Panc1 (cell line): ENCODE results near the gene CUL1. TPM values are rescaled to one million over a fixed set of nuclear protein-coding genes. Genes with fewer than 3 reads are reported as not detected.

Experiments
- ATAC-seq: fragments of 200-7000 bp; cut with Tn5 transposase; 2 replicates; pipeline ENCODE4 v1.9.1; 2020; ENCODE audit warnings: mild to moderate bottlenecking, moderate library complexity
- BruUV-seq: library from RNA; stranded (reverse); fragments of 400-500 nt; replicated peaks from 2 replicates; lab custom pipeline; 2021; lab: Mats Ljungman, UMichigan
- CTCF ChIA-PET: fragments of 300-600 bp; sonication (Branson Sonifier 250); formaldehyde crosslinking; loops from one replicate; lab custom pipeline; 2022; ENCODE audit warnings: antibody characterized with exemption; lab: Charles Lee
- POLR2A ChIA-PET: fragments of 300-600 bp; sonication (Branson Sonifier 250); formaldehyde crosslinking; loops from one replicate; lab custom pipeline; 2022; ENCODE audit warnings: antibody characterized with exemption; lab: Charles Lee
- DNase-seq: peaks from one replicate; pipeline ENCODE4 v3.0.0-alpha.2; 2010; ENCODE audit warnings: low read depth, low spot score
- H3K27ac ChIP-seq: 2 replicates; pipeline ENCODE4 v1.5.1; 2011; ENCODE audit warnings: mild to moderate bottlenecking, low read length, inconsistent platforms
- H3K27me3 ChIP-seq: fragments of 200-500 bp; sonication (Bioruptor generic); 2 replicates; pipeline ENCODE4 v1.6.0; 2014; ENCODE audit warnings: low read length, inconsistent platforms; ENCODE audit not compliant: control insufficient read depth, insufficient read depth
- H3K36me3 ChIP-seq: fragments of 200-500 bp; sonication (Bioruptor generic); 2 replicates; pipeline ENCODE4 v1.5.1; 2014; ENCODE audit warnings: inconsistent platforms, mild to moderate bottlenecking, low read length, moderate library complexity; ENCODE audit not compliant: control insufficient read depth, insufficient read depth
- H3K4me1 ChIP-seq: 2 replicates; pipeline ENCODE4 v1.5.1; 2011; ENCODE audit warnings: inconsistent platforms, mild to moderate bottlenecking, low read length, moderate library complexity; ENCODE audit not compliant: control insufficient read depth, insufficient read depth
- H3K4me3 ChIP-seq, 2 experiments: 2 replicates each; pipeline ENCODE4 v1.5.1; 2011 to 2012; ENCODE audit warnings: low read depth in 2 of 2, low read length in 2 of 2, mild to moderate bottlenecking in 2 of 2, inconsistent platforms in 1 of 2, moderate library complexity in 1 of 2
- H3K9me3 ChIP-seq: fragments of 200-500 bp; sonication (Bioruptor generic); 2 replicates; pipeline ENCODE4 v1.5.1; 2014; ENCODE audit warnings: low read depth, mild to moderate bottlenecking, inconsistent platforms, low read length, moderate library complexity; ENCODE audit not compliant: control insufficient read depth, insufficient read depth
- POLR2AphosphoS5 ChIP-seq: IDR thresholded peaks from 2 replicates; pipeline ENCODE4 v1.6.1; 2012; ENCODE audit warnings: mild to moderate bottlenecking, low read depth, low read length, moderate library complexity
- SIN3A ChIP-seq: IDR thresholded peaks from 2 replicates; pipeline ENCODE4 v1.6.1; 2012; ENCODE audit warnings: low read depth, mild to moderate bottlenecking, low read length, moderate library complexity, borderline replicate concordance; ENCODE audit not compliant: insufficient read depth
- TCF7L2 ChIP-seq: IDR thresholded peaks from 2 replicates; pipeline ENCODE4 v1.6.1; 2011; ENCODE audit warnings: mild to moderate bottlenecking, low read depth, low read length, inconsistent platforms
- in situ Hi-C: cut with HindIII; loops from 2 replicates; pipeline ENCODE4 v1.10.0; 2016; ENCODE audit warnings: low sequenced_read_pairs, low pct_unique_long_range_greater_than_20kb
- intact Hi-C: fragments of 100-400 bp; cut with micrococcal nuclease; formaldehyde crosslinking; loops from one replicate; pipeline ENCODE4 v1.10.0; 2022; ENCODE audit not compliant: unreplicated experiment
- total RNA-seq: library from RNA; stranded (reverse); gene quantifications from one replicate; pipeline ENCODE4 v1.2.1, GENCODE V29; 2021; ENCODE audit not compliant: unreplicated experiment
- TF ChIP-seq, protein P1 (sequence below), 2 experiments: IDR thresholded peaks; 2 replicates each; pipeline ENCODE4 v1.6.1; 2011 to 2012; ENCODE audit warnings: low read depth in 2 of 2, control low read depth in 1 of 2, low read length in 1 of 2, mild to moderate bottlenecking in 1 of 2, moderate library complexity in 1 of 2; ENCODE audit not compliant: insufficient read depth in 1 of 2
- TF ChIP-seq, protein P2 (sequence below): fragments of 450-650 bp; IDR thresholded peaks from 2 replicates; pipeline ENCODE4 v1.5.1; 2017; ENCODE audit warnings: mild to moderate bottlenecking

Gene CUL1
- total RNA-seq, 1 experiment from 2014 or later, result 60.6 TPM

DNA sequence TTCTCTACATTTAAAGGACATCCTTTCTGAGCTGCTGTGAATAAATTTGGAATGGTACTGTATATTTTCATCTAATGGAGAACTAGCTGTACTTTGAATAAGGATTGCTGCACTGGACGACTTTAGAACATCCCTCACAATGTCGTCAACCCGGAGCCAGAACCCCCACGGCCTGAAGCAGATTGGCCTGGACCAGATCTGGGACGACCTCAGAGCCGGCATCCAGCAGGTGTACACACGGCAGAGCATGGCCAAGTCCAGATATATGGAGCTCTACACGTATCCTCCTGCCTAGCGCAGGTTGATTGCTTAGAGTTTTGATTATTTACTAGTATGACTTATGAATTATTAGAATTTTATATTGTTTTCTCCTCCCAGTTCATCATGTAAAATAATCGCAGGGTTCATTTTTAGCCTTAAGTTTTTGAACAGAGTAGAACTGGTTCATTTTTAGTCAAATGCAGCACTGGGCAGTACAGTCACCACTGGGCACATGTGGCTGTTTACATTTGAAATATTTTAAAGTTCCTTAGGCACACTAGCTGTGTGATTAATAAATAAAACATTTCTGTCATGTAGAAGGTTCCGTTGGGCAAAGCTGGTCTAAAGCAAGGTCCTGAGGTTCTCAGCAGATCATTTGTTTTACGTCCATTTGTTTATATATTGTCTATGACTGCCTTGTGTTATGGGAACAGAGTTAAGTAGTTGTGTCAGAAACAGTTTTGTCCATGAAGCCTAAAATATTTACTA, 31.5 kb downstream of the CUL1 start:
- DNase-seq (no peak), ATAC-seq (0 out of 2 replicates have a peak, but pooled peaks have one; percentile 26)
- H3K4me3 ChIP-seq, result no peak overlapping the region
- BruUV-seq, result no TSS peak
- H3K36me3 ChIP-seq, result peaks cover 2% of the 10 kb centered on the region; the same call in 1 of the 2 replicates
- POLR2A ChIA-PET, result interaction anchor here (0.6 kb wide), 1 partner anchor 11 kb away, joined by 3 read pairs; no protein-coding TSS in a partner anchor
- TF ChIP-seq POLR2AphosphoS5 (no peak), TCF7L2 (no peak), SIN3A (no peak)
- TF ChIP-seq, protein P1, sequence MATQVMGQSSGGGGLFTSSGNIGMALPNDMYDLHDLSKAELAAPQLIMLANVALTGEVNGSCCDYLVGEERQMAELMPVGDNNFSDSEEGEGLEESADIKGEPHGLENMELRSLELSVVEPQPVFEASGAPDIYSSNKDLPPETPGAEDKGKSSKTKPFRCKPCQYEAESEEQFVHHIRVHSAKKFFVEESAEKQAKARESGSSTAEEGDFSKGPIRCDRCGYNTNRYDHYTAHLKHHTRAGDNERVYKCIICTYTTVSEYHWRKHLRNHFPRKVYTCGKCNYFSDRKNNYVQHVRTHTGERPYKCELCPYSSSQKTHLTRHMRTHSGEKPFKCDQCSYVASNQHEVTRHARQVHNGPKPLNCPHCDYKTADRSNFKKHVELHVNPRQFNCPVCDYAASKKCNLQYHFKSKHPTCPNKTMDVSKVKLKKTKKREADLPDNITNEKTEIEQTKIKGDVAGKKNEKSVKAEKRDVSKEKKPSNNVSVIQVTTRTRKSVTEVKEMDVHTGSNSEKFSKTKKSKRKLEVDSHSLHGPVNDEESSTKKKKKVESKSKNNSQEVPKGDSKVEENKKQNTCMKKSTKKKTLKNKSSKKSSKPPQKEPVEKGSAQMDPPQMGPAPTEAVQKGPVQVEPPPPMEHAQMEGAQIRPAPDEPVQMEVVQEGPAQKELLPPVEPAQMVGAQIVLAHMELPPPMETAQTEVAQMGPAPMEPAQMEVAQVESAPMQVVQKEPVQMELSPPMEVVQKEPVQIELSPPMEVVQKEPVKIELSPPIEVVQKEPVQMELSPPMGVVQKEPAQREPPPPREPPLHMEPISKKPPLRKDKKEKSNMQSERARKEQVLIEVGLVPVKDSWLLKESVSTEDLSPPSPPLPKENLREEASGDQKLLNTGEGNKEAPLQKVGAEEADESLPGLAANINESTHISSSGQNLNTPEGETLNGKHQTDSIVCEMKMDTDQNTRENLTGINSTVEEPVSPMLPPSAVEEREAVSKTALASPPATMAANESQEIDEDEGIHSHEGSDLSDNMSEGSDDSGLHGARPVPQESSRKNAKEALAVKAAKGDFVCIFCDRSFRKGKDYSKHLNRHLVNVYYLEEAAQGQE (IDR thresholded peaks at IDR 0.05; ENCODE audit: insufficient read depth in 1 of 2, low read depth in 2 of 2, low read length in 1 of 2), result no peak
- TF ChIP-seq, protein P2, sequence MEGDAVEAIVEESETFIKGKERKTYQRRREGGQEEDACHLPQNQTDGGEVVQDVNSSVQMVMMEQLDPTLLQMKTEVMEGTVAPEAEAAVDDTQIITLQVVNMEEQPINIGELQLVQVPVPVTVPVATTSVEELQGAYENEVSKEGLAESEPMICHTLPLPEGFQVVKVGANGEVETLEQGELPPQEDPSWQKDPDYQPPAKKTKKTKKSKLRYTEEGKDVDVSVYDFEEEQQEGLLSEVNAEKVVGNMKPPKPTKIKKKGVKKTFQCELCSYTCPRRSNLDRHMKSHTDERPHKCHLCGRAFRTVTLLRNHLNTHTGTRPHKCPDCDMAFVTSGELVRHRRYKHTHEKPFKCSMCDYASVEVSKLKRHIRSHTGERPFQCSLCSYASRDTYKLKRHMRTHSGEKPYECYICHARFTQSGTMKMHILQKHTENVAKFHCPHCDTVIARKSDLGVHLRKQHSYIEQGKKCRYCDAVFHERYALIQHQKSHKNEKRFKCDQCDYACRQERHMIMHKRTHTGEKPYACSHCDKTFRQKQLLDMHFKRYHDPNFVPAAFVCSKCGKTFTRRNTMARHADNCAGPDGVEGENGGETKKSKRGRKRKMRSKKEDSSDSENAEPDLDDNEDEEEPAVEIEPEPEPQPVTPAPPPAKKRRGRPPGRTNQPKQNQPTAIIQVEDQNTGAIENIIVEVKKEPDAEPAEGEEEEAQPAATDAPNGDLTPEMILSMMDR, result no peak
- in situ Hi-C loops, result no loop called here
- intact Hi-C loops, result no loop called here
- H3K27ac ChIP-seq, result no peak overlapping the region
- CTCF ChIA-PET, result no interaction called here
- peaks cover 3% of the 10 kb centered on the region for H3K4me1 ChIP-seq
- H3K9me3 ChIP-seq, result no peaks in the 10 kb centered on the region
- no peaks in the 10 kb centered on the region for H3K27me3 ChIP-seq

DNA sequence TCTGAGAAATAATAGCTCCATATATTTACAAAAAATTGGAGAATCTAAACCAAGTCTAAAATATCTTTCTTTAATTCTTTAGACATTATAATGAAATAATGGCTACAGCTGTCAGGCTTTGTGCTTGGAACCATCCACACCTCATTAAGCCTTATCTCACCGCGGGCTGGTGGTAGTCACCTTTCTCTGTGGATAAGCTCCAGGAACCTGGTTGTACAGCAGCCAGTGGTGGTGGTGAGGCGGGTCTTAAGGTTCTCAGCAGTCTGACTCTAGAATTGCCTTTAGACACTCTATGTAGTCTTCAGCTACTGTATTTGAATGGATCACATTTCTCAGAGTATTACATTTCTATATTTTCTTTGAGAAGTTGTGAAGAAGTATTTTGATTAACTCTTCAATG, 34.2 kb downstream of the CUL1 start:
- no TSS peak for BruUV-seq
- ATAC-seq, result no peak
- Histone ChIP-seq H3K36me3 (peaks cover 2% of the 10 kb centered on the region; the same call in 1 of the 2 replicates), H3K9me3 (no peaks in the 10 kb centered on the region), H3K4me3 (no peak overlapping the region), H3K4me1 (peaks cover 3% of the 10 kb centered on the region), H3K27ac (no peak overlapping the region), H3K27me3 (no peaks in the 10 kb centered on the region)
- no peak for DNase-seq
- TF ChIP-seq, protein P1 (IDR thresholded peaks at IDR 0.05; ENCODE audit: insufficient read depth in 1 of 2, low read depth in 2 of 2, low read length in 1 of 2), result no peak
- no peak for TF ChIP-seq SIN3A
- no peak for TF ChIP-seq TCF7L2
- TF ChIP-seq, protein P2, result no peak
- TF ChIP-seq POLR2AphosphoS5, result no peak
- in situ Hi-C loops, result no loop called here
- ChIA-PET CTCF (no interaction called here), POLR2A (no interaction called here)
- intact Hi-C loops, result no loop called here
